Posterior vena cava (tissue), 2 donors: ENCODE data around the gene IFITM10. TPM values are rescaled to one million over a fixed set of nuclear protein-coding genes. Genes with fewer than 3 reads are reported as not detected.

Experiments used
- DNase-seq: peaks from one replicate; pipeline ENCODE4 v3.0.0-alpha.2; 2020; ENCODE audit warnings: low spot score
- intact Hi-C, 2 donors: fragments of 100-400 bp; cut with DNase I; formaldehyde crosslinking; loops; one replicate each; pipeline versions ENCODE4 v1.14.1 to v1.14.2; 2022 to 2023
- total RNA-seq, 2 donors: library from RNA; stranded (reverse); fragmentation: NEBNext Ultra II Directional; extraction: Animal tissue kit (Norgen Biotek cat#: 25700); gene quantifications; one replicate each; pipeline ENCODE4 v1.2.1, GENCODE V29; 2021
- donor health status: DM: yes; HTN: yes; CAD: no.
- donor health status: DM: yes; HTN: yes; CAD: no.

Gene IFITM10
- total RNA-seq, 2 donors from 2014 or later = 1.4 to 2.4 TPM

DNA sequence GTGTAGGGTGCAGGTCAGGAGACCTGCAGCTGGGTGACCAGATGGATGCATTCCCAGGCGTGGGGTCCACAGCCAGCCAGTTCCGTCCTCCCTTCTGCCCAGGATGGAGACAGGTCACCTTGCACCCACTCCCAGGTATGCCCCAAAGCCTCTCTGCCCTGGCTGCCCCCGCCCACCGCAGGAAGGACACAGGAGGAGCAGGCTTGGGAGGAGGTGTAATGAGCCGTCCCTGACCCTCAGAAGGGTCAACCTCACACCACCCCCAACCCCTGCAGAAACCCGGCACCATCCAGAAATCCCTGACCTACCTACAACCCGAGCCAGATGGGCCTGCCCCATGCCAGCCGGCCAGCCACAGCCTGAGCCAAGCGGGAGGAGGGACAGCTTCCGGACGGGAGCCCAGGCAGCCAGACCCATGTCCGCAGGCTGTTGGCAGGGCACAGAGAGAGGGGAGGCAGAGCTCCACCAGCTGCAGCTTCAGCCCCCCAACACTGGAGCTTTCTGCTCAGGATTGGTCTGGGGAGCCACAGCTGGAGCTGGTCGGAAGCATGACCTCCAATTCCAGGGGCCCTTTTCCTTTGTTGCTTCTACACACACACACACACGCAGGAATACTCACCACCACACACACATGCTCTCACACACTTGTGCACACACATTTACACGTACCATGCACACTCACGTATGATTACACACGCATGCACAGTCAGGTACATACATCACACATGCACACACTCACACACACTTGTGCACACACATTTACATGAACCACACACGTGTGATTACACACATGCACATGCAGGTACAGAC is 5.3 kb downstream of the IFITM10 start:
- peak; percentile 79 for DNase-seq
- intact Hi-C loops = no loop called here

GRCh38 chr11:1744137-1744886 is 6.1 kb downstream of the IFITM10 start:
- peak; percentile 81 for DNase-seq
- intact Hi-C loops = no loop called here

GRCh38 chr11:1743585-1744136 is 6.7 kb downstream of the IFITM10 start:
- intact Hi-C loops = no loop called here

GRCh38 chr11:1742869-1743584 is 7.4 kb downstream of the IFITM10 start:
- DNase-seq = no peak
- intact Hi-C loops = no loop called here

More at GRCh38 chr11:1743585-1744136, 6.7 kb downstream of the IFITM10 start:
- DNase-seq = peak; percentile 53

- DNase-seq = peak; percentile 28
- intact Hi-C loops = no loop called here
Measured at GRCh38 chr11:1742371-1742770, 8.0 kb downstream of the IFITM10 start.

DNA sequence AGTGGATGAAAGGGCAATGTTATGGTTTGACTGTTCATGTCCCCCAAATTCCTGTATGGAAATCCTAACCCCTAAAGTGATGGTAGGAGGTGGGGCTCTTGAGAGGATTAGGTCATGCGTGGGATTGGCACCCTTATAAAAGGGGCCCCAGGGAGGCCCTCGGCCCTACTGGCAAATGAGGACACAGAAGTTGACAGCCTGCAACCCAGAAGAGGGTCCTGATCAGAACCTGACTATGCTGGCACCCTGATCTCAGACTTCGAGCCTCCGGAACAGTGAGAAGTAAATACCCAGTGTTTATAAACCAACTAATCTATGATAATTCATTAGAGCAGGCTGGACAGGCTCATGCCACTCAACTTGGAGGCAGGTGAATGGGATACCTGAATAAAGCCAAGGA is 8.7 kb downstream of the IFITM10 start:
- DNase-seq = peak; percentile 19
- intact Hi-C loops = no loop called here

GRCh38 chr11:1740786-1741530 is 9.4 kb downstream of the IFITM10 start:
- intact Hi-C loops = no loop called here
- peak; percentile 56 for DNase-seq

DNA sequence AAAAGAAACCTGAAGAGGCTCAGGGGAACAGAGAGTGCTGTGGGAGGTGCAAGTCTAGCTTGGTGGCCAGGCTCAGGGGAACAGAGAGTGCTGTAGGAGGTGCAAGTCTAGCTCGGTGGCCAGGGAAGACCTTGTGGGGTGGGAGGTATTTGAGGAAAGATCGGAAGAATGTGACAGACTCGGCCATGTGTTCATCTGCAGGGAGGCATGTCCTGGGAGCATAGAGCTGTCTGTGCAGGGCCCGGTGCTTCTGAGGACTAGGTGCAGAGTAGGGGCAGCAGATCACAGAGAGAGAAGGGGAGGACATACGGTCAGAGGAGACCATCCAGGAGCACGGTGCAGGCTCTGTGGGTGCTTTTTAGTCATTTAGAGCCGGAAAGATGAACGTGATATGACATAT is 10.8 kb downstream of the IFITM10 start:
- intact Hi-C loops = no loop called here
- peak; percentile 61 for DNase-seq

DNA sequence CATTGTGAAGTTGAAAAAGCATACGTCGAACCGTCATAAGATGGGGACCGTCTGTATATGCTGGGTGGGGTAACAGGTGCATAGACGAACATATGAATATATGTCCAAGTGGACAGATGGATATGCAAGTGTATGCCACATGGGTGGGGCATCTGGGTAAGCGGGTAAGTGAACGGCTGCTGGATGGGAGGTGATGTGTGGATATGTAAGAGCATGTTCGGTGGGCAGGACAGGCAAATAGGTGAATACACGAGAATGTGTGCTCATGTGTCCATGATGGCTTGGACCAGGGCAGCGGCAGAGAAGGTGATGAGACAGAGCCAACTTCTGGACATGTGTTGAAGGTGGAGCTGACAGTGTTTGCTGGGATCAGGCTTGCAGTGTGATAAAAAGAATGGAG is 12.0 kb downstream of the IFITM10 start:
- intact Hi-C loops = no loop called here
- peak; percentile 38 for DNase-seq

DNA sequence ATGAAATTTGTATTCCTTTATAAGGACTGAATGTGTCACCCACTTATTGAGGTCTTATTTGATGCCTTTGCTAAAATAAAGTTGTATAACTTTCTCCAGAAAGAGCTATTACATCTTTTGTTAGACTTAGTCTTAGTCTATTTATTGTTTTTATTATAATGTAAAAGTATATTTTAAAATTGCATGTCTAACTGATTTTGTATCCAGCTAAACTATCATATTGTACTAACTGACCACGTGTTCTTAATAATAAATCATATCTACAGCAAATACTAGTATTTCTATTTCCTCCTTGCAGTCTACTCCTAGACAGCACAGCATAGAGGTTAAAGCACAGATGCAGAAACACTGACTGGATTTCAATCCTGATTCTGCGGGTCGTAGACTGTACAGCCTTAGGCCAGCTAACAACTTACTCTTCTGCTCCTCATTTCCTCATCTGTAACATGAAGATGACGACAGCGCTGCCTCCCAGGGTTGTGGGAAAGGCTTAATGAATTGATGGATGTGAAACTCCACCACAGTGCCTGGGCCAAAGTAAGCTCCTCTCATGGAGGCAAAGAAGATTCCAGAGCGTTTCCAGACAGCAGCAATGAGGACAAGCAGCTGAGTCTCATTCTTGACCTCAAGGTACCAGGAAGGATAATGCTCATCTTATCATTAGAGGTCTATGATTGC is 13.2 kb downstream of the IFITM10 start:
- intact Hi-C loops = no loop called here
- peak; percentile 14 for DNase-seq

GRCh38 chr11:1736447-1736992 is 13.9 kb downstream of the IFITM10 start:
- peak; percentile 5 for DNase-seq
- intact Hi-C loops = no loop called here

DNA sequence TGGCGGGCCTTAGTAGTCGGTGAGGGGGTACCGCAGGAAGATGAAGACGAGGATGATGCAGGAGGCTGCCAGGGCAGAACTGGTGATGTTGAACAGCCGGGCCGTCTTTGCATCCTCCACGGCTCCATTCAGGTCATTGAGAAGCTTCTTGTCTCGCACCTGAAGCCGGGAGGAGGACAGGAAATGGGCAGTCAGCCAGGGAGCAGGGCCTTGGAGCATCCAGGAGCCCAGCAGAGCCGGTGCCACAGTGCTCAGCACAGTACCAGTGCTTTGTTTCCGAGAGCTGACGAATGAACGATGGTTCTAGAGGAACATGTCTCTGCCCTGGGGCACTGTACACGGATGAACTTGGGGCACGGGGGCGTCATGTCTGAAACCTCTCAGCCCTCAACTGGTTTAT is 15.1 kb downstream of the IFITM10 start:
- DNase-seq = peak; percentile 66
- intact Hi-C loops = no loop called here

GRCh38 chr11:1734641-1735081 is 15.7 kb downstream of the IFITM10 start:
- intact Hi-C loops = no loop called here
- peak; percentile 58 for DNase-seq

GRCh38 chr11:1733716-1734640 is 16.4 kb downstream of the IFITM10 start:
- peak; percentile 78 for DNase-seq
- intact Hi-C loops = no loop called here

DNA sequence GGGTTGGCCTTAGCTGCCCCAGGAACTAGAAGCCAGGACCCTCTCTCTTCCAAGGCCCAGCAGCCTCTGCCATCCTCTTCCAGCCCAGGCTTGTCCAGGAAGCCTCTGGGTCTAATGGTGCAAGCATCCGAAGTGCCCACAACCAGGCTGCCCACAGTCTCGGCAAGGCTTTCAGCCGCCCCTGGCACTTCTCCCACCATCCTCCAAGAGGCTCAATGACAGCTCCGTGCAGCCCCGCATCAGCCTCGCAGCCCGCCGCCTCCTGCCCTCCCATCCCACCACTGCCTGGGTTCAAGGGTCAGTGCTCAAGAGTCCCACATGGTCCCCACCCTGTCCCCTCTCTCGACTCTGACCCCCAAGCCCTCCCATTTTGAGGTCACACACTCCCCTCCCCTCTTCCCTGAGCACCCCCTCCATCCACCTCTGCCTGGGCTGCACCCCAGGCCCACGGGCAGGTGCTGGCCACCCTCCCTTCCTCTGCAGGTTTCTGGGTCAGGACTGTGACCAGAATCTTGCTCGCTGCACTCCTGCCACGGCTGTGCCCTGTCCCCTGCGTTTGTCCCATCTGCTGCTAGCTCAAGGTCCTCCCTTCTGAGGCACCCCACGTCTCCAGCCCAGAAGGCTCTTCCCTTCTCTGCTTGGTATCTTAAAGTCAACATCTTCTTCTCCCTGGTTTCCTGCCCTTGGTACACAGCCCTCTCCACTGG is 17.2 kb downstream of the IFITM10 start:
- intact Hi-C loops = no loop called here
- DNase-seq = peak; percentile 72

GRCh38 chr11:1732418-1733008 is 17.9 kb downstream of the IFITM10 start:
- intact Hi-C loops = no loop called here
- peak; percentile 75 for DNase-seq
